Stimulated activated CD8-positive, alpha-beta memory T cell treated with anti-CD3 and anti-CD28 coated beads, Interleukin-12 subunit alpha, Interleukin-12 subunit beta, amount 100 ng/mL, for 1 hour (primary cell): ENCODE data around the gene IL36B.

ENCODE experiments used
- DNase-seq: peaks from one replicate; pipeline ENCODE4 v3.0.0-alpha.2; 2020; ENCODE audit warnings: low read depth

Gene IL36B

DNA sequence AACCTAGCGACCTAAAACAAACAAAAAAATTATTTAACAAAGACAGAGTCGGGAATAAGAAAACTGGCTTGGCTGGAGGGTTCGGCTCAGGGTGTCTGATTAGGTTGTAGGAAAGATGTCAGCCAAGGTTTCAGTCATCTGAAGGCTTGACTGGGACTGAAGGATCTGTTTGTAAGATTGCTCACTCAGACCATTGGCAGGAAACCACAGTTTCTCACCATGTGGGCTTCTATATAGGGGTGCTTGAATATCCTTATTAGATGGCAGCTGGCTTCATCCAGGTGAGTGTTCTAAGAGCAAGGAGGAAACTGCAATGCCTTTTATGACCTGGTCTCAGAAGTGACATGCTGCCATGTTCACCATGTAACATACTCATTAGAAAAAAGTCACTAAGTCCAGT is 999 bp upstream of the IL36B start:
- DNase-seq = no peak

DNA sequence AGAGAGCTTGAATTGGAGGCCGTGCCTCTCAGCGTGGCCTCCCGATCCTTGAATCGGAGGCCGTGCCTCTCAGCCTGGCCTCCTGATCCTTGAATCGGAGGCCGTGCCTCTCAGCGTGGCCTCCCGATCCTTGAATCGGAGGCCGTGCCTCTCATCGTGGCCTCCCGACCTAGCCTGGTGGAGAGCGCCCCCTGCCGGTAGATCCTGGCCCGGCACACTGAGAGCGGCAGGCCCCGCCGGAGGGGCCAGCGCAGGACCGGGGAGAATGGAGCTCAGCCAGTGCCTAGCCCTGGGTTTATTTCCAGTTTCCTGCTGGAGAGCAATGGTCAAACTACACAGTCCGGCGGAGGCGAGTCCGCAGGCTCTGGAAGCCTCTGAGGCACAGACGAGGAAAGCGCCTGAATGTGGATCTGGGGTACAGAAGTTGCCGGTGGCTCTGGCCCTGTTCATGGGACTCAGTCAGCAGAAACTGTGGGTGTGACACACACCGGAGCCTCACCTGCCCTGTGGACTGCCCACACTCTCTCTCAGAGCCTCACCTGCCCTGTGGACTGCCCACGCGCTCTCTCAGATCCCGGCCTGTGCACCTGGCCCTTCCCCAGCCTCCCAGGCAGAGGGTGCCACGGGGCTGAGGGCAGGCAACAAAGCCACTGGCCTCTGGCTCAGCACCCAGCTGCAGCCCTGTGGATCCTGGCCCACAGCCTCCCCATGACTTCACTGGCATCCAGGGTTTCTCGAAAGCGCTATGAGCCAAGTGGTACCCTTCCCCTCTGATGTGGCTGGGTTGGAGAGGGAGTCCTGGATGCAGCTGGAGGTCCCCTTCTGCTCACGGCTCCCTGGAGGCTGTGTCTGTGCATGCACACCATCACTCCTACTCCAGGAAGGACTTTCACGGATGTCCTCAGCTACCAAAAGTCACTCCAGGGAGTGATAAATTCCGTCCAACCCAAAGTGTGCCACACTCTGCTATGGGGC is 1.5 kb downstream of the IL36B start:
- no peak for DNase-seq

DNA sequence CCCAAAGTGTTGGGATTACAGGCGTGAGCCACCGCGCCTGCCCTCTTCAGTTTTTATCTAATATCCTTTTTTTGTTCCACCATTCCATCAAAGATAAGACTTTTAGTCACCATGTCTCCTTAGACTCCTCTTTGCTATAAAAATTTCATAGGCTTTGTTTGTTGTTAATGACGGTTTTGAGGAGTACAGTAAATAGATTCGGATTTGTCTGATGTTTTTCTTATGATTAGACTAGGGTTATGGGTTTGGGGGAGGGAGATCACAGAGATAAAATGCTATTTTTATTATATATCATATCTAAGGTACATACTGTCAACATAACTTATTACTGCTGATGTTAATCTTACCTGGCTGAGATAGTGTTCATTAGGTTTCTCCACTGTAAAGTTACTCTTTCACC is 6.2 kb downstream of the IL36B start:
- no peak for DNase-seq

DNA sequence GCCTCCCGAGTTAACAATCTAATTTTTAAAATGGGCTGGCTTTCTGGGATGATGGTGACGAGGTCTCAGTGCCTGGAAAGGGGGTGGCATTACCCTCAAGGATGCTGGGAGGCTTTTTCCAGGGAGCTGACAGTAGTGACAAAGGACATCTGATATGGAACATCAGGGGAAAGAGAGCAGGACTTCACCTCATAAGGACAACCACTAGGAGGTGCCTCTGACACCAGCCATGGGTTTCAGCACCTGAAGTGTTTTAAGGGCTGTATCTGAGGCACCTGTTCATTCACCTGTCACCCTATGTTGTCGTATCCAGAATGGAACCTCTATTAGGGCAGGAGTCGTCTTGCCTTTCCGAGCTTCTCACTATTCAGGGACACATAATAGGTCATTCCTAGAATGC is 10.8 kb downstream of the IL36B start:
- no peak for DNase-seq

DNA sequence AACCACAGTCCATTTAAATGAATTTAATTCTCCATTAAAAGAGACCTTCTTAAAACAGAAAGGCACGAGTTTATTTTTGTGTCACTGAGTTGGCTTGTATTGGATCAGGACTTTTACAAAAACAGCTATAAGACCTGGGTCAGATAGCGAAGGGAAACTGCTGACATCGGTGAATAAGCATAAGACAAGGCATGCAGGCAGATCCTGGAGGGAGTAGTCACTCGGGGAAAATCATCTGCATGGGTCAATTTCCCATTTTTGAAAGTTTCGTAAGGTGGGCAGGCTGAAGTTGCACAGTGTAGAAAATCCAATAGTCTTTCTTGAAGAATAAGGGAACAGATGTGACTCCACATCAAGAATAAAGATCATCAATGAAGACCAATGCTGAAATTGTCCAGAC is 12.9 kb downstream of the IL36B start:
- no peak for DNase-seq

DNA sequence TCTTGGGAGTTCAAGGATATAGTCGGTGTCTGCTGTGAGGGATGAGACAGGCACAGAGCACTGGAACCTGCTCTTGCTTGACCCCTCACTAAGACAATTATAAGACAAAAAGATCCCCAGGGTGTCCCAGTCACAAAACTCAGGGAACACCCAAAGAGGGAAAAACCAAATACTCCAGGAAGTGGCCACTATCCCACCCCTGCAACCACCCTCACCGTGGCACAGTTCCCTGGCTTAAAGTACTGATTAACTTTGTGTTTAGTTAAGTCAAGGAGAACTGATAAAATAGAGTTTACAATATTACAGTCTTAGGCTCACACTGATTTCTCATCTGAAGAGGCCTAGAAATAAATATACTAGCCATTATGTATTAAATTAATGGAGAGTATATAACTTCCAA is 13.5 kb downstream of the IL36B start:
- DNase-seq = no peak

DNA sequence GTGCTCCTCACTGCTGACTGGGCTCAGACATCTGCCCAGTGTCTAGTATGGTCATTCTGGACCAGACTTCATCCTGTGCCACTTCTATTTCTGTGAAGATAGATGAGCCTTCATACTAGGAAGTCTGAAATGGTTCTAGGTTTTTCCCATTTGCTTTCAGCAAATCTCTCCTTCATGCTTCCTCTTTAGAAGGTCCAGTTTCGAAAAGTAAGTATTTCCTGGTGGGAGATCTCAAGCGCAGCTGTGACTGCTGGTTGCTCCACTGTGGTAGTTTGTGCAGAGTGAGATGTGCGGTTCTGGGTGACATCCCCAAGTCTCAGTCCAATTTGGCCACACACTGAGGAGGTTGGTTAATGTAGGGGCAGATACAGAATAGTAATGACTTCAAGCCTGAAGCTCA is 14.4 kb downstream of the IL36B start:
- no peak for DNase-seq

DNA sequence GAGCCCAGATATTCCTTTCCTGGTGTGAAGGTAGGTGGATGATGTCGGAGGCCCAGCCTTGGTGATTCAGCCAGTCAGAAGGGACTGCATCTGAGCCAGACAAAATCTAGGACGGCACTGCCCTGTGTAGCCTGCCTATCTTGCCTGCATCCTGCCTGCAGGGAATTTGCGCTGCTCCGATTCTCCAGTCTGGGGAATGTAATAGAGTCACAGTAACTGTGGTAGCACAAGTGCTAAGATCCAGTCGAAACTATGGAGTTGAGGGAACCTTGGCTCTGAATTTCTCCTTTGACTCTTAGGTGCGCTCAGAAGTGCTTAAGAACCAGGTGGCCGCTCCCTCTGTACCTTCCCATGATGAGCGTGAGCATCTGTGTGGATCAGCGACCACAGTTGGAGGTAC is 15.9 kb downstream of the IL36B start:
- no peak for DNase-seq

DNA sequence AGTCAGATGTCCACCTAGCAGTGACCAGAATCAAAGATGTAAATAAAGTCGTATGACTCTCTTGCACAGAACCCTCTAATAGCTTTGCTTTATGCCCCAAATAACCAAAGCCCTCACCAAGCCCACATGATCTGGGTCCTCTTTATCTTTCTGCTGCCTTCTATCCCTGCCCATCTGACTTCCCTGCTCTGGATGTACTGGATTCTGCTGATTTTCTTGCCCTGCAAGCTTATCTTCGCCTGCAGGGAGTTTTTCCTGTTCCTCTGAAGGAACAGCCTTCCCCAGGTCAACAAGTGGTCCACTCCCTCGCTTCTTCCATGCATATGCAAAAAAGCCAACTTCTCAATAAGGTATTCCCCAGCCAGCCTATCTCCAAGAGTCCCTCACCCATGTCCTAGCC is 18.7 kb downstream of the IL36B start:
- no peak for DNase-seq

DNA sequence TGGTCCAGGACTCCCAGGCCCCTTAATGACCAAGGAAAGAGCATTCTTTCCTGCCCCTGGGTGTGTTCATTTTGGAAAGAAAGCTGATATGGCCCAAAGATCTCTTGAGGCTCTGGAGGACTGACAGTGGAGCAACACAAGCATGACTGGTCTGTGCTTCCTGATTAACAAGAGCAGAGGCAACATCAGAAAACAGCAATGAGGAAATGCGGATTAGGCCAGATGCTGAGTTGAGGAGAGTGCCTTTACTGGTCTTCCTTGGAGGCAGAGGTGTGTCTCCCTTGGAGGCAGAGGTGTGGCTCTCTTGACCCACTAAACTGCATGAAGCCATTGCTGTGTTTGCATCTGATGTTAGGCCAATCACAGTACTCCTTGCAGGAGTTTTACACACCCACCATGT is 19.9 kb downstream of the IL36B start:
- no peak for DNase-seq

DNA sequence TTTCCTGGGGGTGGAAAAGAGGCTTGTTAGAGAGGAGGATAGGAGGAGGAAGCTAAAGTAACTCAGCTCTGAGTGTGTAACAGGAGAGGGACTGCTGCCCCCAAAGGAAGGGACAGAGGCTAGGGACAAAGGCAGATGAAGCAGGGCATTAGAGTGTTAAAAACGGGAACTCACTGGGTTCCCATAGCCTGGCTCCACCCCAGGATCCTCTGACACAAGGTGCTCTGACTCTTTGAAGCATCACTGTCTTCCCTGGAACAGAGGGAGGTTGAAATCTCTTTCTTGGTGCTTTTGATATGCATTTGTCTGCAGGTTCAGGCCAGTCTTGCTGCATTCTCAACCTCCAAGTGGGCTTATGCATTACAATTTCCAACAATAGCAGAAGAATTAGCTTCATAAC is 24.6 kb downstream of the IL36B start:
- DNase-seq = no peak

DNA sequence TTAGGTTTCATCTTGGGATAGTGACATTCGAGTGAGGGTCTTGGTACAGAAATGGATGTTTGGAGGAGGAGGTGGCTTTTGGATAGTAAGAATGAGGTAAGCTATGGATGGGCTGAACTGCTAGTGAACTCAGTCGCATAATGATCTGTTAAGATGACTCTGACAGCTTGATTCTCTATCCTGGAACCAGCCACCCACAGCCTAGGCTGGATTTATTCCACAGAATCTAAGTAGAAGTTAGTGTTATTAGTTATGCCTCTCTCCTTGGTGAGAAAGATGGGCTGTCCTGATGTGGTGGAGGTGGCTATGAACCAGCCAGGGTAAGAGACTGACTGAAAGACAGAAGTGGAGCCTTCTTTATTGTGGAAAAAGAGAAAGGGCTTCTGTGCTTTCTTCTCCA is 25.0 kb downstream of the IL36B start:
- DNase-seq = no peak

DNA sequence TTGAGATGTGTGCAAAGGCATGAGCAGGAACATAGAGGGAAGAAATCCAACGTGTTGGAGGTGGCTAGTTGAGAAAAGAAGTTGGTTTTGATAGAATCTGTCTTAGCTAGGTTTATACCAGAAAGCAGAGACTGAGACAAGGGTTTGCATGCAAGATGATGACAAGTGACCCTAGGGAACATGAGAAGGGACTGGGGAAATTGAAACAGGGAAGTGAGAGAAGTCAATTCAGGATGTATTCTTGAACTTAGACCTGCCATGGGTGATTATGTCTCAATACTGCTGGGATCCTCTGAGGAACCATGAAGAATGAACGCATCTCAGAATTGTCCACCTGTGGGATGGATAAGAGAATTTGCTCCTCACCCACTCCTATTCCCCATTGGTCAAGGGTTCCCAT is 26.9 kb downstream of the IL36B start:
- DNase-seq = no peak

DNA sequence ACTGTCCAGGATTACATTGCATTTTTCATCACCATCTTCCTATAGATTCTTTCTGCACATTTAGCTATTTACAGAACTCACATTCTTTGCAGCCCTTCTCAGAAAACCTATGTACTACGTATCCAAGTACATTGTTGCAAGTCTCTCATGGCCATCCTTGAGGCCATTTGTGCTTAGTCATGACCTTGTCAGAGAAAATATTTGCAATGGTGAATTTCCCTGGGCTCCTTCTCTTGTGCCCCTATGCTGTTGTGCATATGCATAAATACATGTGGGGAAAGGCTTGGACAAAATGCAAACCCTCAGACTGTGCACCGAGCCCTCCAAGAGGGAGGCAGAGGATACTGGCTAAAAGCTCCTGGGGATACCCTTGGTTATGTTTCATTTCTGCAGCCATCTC is 27.9 kb downstream of the IL36B start:
- DNase-seq = no peak

DNA sequence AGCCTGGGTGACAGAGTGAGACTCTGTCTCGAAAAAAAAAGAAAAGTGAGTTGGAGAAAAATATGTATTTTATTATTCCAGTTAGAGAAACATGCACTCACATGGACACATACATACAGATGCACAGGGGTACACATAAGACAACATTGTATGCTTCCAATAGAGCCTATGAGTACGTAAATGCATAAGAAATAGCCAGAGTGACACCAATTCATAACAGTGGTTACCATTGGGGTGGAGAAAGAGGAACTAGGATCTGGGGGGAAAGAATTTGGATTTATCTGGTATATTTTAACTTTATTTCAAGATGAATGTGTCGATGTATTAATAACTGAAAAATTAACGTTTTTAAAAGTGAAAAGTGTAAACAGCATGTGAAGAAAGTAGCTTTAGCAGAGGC is 31.4 kb downstream of the IL36B start:
- no peak for DNase-seq

DNA sequence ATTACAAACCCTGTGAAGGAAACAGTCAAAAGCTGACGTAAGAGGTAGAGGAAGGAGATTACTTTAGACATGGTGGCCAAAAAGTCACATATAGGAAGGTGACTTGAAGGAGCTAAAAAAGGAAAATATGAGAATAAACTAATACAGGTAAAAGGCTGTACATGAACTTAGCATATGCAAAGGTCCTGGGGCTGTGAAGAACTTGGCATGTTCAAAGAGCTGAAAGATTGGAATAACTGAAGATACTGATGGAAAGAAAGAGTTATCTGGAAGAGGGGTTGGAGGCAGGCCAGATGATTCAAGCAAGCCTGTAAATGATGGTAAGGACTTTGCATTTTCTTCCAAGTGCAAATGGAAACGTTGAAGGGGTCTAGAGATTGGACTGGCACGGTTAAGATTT is 34.2 kb downstream of the IL36B start:
- no peak for DNase-seq

DNA sequence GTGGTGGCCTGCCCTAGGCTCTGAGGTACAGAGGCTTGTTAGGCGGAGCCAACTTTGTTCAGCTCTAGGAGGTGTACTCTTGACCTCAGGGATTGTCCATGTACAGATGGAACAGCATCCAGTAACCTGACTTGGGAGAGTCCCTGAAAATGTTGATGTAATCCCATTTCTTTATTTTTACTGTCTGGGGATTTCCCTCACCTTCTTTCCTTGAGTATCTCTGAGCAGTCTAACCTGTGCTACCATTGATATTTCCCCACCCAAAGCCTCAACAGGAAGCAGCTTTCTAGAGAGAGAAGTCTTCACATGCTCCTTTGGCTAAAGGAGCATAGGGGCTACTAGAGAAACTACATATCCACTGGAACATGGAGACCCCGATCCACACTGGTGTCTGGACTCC is 37.0 kb downstream of the IL36B start:
- DNase-seq = no peak

DNA sequence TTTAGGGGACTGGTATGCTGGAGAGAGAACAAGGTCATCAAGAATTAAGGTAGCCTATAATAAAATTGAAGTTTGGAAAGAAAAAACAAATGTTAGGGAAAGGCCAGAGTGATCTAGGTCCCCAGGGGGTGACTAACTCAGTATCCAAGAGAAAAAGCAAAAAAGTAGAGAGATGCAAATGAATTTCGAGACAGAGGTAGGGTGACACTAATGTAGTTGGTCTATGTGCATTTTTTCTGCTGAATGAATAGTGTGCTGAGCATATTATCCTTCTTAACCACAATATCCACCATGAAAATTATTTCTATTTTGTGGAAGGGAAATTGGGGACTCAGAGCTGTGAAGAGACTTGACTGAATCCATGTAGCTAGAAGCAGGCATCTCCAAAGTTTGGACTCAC is 37.6 kb downstream of the IL36B start:
- no peak for DNase-seq

DNA sequence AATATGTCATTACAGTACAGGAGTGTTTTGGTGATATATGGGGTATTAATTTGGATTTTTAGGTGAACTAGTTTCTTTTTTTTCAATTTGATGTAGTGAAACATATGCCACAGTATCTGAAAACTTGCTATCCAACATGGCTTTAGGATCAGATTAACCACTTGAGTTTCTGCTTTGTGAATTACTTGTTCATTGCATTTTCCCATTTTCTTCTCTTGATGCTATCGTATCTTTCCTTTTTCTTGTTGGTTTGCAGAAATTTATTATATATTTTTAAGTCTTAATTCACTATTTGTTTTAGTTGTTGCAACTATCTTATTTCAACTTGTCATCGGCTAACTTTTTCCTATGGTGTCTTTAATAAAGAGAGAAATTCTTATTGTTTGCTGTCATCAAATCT is 38.6 kb downstream of the IL36B start:
- DNase-seq = no peak

DNA sequence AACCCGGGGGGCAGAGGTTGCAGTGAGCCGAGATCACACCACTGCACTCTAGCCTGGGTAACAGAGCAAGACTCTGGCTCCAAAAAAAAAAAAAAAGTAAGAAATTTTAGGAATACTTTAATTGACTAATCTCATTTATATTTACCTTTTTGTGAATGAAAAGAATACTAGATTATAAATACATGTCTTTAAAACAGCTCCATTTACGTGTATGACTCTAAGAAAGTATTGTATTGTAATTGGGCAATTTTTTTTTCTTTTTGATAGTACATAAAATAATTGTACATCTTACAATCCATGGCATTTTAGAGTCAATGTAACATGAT is 39.4 kb downstream of the IL36B start:
- DNase-seq = no peak

DNA sequence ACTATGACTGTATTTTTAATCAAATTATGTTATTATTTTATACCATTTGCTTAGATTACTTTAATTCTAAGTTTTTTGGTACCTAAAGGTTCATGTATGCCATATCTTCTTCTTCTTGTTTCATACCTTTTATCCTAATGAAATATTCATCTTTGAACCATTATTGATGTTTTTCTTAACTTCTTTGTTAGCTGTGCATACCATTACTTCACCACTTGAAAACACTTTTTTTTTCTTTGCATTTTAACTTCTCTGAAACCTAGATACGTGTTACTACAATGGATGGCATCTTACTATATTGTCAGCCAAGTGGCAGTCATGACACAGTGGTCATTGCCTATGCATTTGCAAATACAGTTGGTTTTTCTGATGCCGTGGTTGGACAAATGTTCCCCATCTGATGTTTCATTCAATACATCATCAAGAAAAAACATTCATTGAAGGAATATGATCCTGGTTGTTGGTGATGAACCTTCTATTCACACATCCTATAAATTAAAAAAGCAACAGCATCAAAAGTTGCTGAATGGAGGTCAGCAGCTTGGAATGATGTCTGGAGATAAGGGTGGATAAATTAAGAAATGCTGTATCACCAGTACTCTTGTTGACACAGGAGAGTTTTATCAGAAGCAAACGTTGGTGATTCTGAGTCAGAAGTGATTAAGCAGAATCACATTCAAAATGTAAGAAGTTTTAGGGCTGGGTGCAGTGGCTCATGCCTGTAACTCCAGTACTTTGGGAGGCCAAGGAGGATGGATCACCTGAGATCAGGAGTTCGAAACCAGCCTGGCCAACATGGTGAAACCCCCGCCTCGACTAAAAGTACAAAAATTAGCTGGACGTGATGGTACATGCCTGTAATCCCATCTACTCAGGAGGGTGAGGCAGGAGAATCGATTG is 40.0 kb downstream of the IL36B start:
- no peak for DNase-seq

DNA sequence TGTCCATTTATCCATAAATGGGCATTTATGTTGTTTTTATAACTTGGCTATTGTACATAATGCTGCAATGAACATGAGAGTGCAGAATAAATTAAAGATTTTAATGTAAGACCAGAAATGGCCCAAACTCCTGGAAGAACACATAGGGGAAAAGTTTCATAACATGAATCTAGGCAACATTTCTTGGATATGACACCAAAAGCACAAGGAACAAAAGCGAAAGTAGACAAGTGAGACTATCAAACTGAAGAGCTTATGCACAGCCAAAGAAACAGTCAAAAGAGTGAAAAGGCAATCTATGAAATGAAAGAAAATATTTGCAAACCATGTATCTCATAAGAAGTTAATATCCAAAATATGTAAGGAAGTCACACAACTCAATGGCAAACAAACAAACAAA is 41.6 kb downstream of the IL36B start:
- DNase-seq = no peak

DNA sequence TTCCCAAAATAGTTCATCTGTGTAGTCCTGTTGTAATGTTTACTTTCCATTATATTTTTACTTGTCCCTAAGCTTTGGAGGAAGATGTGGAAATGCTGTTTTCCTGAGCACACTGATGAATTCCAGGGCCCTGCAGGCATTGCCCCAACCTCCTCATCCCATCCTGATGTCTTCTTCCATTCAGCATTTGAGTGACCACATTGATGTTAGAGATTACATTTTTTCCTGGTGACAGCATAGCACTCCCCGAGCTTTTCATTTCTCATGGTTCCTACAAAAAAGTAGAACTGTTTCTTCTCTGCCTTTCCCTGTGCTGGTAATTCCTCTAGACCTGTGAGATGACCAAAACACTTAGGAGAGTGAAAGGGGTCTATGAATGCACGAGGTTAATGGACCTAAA is 42.6 kb downstream of the IL36B start:
- DNase-seq = no peak
